NCI-H524 treated with DMSO at 0.1 percent for 48 hours (cell line): Measurements from ENCODE around the gene CHID1.

ENCODE experiments used
- DNase-seq: peaks from one replicate; lab custom pipeline; 2025; lab: John Stamatoyannopoulos, UW

CHID1 gene

GRCh38 chr11:888310-889212 is 22.0 kb downstream of the CHID1 start:
- peak; percentile 81 for DNase-seq

DNA sequence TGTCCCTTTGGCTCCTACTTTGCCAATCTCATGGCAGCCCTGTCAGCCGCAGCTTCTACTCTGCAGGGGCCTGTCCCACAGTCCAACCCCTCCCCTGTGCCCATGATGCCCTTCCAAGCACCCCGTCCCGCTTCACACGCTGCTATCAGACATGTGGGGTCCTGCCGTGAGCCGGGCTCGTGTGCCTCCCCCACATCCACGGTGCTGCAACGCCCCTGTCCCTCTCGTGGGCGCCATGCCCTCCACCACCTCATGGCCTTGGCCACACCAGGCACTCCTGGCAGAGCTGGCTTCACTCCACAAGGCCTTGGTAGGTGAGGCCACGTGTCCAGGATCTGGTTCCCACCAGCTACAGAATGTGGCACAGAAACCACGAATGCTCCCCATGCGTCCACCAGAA is 23.0 kb downstream of the CHID1 start:
- no peak for DNase-seq

DNA sequence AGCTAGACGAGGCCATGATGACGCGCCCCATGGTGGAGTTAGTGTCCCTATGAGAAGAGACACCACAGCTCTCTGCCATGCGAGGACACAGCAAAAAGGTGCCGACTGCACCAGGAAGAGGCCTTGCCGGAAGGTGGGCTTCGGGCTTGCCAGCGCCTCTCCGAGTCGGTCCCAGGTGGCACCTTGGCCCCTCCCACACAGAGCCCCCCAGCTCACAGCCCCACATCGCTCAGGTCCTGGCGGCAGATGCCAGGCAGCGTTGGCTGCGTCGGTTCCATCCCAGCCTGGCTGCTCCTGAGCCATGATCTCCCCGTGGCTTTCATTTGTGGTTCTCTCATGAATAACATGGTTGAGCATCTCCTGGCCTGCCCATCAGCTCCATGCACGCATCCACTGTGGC is 24.0 kb downstream of the CHID1 start:
- no peak for DNase-seq

GRCh38 chr11:884578-885070 is 26.0 kb downstream of the CHID1 start:
- no peak for DNase-seq

- no peak for DNase-seq
Observed at GRCh38 chr11:883527-883926, 27.1 kb downstream of the CHID1 start.

GRCh38 chr11:882596-882995 is 28.0 kb downstream of the CHID1 start:
- DNase-seq = no peak

DNA sequence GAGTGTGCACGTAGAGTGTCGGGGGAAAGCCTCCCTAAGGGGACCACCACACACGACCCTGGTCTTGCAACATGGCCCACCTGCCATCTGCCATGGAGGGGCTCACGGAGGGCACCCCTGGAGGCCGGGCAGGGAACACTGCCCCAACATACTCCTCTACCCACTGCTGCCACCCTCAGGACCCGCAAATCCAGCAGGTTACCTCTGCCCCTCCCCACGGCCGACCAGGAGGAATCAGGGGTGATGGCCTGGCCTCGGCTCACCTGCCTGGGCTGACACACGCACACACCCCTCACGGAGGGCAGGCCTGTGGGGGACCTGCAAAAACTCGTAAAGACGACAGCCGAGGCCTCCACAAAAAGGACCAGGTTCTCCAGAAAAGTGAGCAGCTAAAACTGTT is 30.2 kb downstream of the CHID1 start:
- DNase-seq = no peak

DNA sequence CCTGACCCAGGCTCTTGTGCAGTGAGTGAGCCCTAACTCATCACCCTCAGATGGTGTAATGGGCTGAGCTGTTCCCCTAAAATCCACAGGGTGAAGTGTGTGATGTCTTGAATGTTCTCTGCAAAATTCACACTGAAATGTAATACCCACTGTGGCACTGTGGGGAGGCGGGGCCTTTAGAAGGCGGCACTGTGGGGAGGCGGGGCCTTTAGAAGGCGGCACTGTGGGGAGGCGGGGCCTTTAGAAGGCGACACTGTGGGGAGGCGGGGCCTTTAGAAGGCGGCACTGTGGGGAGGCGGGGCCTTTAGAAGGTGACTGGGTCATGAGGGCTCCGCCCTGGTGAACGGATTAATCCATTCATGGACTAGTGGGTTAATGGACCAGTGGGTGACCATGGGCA is 33.0 kb downstream of the CHID1 start:
- no peak for DNase-seq

GRCh38 chr11:876545-876944 is 34.1 kb downstream of the CHID1 start:
- peak; percentile 64 for DNase-seq

GRCh38 chr11:875769-876301 is 34.8 kb downstream of the CHID1 start:
- DNase-seq = peak; percentile 44

DNA sequence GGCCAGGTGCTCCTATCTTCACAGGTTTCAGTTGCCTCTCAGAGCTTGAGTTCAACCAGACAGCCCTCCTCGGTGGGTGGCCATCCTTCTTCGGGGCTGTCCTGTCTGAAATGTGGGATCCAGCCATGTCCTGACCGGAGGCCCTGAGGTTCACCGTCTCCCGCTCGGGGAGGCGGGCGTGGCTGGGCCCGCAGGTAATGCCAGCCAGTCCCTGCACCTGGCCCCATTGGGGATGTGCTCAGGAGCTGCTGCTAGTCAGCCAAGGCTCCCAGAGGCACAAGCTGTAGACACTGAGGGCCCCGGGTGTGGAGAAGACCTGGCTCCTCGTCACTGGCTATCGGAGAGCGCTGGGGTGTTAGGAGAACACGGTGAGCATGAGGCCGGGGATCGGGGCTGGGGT is 35.4 kb downstream of the CHID1 start:
- DNase-seq = no peak

- no peak for DNase-seq
Observed at GRCh38 chr11:873706-874105, 36.9 kb downstream of the CHID1 start.

DNA sequence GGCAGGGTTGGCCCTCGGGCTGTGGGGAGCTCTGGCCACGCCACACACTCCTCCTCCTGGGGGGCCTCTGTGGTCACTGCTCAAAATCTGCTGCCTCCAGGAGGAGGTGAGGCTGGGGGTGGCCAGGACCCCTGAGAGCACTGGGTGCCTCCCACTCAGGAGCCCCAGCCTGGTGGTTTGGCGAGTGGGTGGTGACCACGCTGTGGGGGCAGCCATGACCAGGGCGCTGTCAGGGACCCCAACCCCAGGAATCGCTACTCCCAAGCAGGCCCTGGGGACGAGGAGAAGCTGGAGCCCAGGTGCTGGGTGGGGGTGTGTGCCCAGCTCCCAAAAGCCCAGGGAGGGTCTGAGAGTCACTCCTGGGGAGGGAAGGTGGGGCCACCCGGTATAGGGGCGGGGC is 37.8 kb downstream of the CHID1 start:
- DNase-seq = no peak

- no peak for DNase-seq
Observed at GRCh38 chr11:871472-871871, 39.1 kb downstream of the CHID1 start.

- no peak for DNase-seq
Observed at GRCh38 chr11:870418-870817, 40.2 kb downstream of the CHID1 start.

DNA sequence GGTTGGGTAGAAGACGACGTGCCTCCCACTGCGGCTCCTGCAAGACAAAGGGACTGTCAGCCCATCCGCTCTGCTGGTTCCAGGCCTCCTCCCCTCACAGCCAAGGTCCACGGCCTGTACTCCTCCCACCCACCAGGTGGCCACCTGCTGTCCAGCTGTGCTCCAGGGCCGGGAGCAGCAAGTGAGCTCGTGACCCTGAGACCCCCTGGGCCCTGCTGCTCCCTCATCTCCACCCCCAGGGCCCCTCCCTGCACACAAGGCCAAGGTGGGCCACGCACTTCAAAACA is 40.5 kb downstream of the CHID1 start:
- DNase-seq = no peak

DNA sequence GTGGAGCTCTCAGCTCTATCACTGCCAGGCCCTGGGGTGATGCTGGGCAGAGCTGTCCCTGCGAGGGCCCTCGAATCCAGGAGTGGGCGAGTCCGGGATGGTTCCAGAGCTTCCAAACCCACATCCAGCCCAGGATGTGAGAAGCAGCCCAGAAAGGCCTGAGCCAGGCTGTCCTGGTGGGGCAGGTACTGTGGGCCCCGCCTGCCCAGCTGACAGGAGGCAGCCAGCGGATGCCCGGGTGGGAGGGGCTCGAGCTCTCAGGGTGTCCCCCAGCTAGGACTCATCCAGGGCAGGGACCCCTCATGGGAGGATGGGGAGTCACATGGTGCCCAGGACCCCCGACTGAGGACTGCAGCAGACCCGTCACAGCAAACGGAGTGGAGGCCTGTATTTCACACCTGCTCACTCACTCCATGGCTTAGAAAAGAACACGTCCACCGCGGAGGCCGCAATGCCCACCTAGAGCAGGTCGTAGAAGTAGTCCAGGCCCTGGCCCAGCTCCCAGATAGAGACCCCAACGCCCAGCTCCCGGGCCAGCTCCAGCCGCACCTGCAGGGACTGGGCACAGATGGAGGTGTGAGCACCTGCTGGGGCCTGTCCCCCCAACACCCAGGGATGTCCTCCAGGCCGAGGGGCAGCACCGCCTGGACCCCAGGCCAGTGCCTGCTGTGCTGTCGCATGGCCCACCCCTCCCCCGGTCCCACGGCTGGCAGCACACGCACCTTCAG is 41.0 kb downstream of the CHID1 start:
- DNase-seq = no peak

- DNase-seq = no peak
Observed at GRCh38 chr11:868802-869201, 41.8 kb downstream of the CHID1 start.

- no peak for DNase-seq
Observed at GRCh38 chr11:868394-868793, 42.2 kb downstream of the CHID1 start.

- DNase-seq = no peak
Observed at GRCh38 chr11:867856-868358, 42.7 kb downstream of the CHID1 start.

DNA sequence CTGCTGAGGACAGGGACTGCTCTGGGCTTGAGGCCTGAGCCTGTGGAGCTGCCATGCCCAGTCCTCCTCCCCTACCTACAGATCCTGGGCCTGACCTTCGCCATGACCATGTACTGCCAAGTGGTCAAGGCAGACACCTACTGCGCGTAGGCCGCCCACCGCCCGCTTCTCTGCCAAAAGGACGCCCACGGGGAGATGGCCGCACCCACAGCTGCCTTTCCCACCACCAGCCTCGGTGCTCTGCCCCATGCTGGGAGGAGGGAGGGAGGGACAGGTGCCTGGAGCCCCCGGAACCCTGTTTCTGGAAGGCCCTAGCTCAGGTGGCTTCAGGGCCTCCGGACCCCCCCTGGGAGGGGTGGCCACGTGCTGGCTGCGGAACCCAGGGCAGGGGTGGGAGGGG is 44.1 kb downstream of the CHID1 start:
- DNase-seq = no peak

GRCh38 chr11:865462-866430 is 44.9 kb downstream of the CHID1 start:
- DNase-seq = no peak
